Measurements from ENCODE around the gene LCN10.

DNA sequence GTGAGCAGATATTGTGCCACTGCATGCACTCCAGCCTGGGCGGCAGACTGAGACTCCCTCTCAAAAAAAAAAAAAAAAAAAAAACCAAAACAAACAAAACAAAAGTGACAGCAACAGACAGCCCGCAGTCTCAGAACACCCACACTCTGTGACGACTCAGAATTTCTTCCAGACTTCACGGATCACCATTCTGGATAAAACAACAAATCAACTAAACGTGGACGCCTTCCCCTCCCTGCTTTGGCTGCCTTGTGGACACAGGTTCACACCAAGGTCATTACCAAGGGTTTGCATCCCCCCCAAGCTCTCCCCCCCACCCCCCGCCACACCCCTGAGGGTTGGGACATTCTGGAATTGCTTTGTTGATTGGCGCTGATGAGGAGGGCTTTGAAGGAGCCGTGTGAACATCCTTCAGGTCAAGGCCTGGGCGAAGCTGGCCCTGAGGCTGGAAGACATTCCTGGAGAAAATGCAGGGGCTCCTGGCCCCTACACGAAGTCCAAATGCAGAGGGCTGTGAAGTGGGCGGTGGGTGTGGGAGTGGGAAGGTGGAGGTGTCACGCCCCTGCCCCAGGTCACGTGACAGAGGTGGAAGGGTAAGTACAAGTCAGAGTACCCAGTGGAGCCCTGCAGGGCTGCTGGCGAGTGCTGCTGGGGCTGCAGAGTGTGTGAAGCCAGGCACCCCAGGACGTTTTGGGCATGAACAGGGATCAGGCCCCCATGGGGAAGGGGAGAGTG is 10.1 kb downstream of the LCN10 start:
- TF ChIP-seq, protein P1, sequence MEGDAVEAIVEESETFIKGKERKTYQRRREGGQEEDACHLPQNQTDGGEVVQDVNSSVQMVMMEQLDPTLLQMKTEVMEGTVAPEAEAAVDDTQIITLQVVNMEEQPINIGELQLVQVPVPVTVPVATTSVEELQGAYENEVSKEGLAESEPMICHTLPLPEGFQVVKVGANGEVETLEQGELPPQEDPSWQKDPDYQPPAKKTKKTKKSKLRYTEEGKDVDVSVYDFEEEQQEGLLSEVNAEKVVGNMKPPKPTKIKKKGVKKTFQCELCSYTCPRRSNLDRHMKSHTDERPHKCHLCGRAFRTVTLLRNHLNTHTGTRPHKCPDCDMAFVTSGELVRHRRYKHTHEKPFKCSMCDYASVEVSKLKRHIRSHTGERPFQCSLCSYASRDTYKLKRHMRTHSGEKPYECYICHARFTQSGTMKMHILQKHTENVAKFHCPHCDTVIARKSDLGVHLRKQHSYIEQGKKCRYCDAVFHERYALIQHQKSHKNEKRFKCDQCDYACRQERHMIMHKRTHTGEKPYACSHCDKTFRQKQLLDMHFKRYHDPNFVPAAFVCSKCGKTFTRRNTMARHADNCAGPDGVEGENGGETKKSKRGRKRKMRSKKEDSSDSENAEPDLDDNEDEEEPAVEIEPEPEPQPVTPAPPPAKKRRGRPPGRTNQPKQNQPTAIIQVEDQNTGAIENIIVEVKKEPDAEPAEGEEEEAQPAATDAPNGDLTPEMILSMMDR (IDR thresholded peaks at IDR 0.05; ENCODE audit: low read depth, low read length): no peak
- TF ChIP-seq POLR2A (IDR thresholded peaks at IDR 0.05; ENCODE audit: extremely low read depth, insufficient read length) (no peak), MYC (IDR thresholded peaks at IDR 0.05; ENCODE audit: low read depth, low read length) (no peak)
